GM19099 (cell line): ENCODE results near the gene MDFIC.

Experiments used
- POLR2A ChIP-seq: IDR thresholded peaks from 3 replicates; pipeline ENCODE4 v1.6.1; 2011; ENCODE audit warnings: low read depth; ENCODE audit not compliant: insufficient read length; ENCODE audit errors: extremely low read depth

Gene MDFIC

DNA sequence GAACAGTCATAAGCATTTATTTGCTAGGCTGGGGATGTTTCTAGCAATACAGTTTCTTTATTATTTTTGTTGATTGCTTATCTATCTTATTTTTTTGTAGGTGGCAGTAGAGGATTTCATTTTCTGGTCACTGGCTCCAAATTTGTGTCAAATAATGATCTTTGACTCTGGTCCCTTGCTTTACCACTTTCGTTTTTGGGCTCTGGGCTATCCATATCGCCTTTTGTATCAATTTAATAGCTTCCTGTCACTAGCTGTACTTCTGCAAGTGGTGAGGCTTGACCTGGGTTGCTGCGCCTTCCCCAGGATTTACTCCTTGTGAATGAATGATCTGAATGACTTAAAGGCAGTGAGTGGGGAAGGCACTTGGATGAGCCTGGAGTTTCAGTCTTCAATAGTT is 48.4 kb downstream of the MDFIC start:
- TF ChIP-seq POLR2A: no peak

DNA sequence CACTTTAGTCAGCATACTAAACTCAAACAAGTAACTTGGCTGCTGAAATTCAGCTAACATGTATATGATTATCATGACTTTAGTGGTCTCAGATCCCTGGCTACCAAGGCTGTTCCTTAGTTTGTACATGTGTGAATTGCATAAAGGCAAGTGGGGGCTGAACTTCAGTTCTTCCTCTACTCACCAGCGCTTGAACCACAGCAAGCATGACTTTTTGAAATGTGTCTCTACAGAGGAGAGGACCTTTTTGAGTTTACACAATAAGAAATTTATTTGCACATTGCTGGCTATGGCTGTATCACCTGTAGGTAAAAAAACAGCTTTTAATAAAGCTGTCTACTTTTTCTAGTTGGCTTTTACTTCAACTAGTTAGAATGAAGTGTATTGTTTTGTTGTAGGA is 48.8 kb downstream of the MDFIC start:
- no peak for TF ChIP-seq POLR2A

DNA sequence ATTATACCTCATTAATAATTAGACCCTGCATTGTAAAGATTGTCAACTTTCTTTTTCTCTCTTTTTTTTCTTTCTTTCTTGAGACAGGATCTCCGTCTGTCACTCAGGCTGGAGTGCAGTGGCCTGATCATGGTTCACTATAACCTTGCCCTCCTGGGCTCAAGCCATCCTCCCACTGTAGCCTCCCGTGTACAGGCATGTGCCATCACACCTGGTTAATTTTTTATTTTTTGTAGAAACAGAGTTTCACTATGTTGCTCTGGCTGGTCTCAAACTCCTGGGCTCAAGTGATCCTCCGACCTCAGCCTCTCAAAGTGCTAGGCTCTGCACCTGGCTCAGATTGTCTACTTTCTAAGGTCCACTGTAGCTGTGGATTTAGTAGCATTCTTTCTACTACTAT is 50.7 kb downstream of the MDFIC start:
- TF ChIP-seq POLR2A: no peak

DNA sequence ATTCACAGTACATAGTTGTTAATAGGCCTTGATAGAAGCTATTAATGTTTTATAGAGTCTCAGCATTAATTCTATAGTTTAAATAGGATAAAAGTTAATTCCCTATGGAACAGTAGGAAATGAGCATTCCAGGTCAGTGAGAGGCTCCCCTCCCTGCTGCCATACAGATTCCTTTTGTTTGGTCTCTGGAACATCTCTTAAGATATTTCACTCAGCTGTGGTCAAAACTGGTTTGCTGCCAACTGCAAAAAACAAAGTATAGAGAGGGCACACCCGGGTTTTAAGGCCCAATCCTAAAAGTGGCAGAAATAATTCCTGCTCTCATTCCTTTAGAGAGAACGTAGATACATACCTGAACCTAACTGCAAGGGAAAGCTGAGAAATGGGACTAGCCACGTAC is 51.3 kb downstream of the MDFIC start:
- no peak for TF ChIP-seq POLR2A

DNA sequence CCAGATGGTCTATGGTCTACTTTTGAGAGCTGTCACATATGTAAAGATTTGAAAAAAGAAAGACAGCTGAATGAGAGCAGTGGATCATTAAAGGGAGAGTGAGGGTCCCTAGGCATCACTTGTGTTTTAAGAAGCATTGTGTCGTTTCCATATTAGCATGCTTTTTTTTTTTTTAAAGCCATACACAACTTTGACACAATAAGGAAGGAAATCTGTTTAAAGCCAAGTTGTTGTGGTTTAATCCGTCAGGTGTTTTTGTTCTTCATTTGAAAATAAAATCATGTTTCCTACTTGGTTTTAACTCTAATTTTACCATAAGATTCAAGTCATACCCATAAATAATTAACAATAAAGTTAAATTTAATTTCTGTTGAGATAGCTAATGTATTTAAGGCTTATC is 53.5 kb downstream of the MDFIC start:
- no peak for TF ChIP-seq POLR2A

DNA sequence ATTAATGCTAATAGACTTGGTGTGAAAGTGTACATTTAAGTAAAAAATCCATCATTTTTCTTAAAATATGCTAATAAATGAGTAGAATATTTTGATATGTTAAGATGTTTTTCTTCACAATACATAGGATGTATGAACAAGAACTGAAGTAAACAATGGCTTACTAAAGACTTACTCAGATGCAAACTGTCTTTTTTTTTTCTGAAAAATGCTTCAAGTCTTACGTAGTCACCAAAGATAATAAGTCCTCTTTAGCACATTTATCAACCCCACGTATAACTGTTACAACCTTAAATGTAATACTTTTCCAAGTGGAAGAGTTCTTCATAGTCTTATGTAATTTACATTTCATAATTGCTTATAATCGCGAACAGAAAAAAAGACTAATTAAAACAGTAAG is 54.8 kb downstream of the MDFIC start:
- no peak for TF ChIP-seq POLR2A

DNA sequence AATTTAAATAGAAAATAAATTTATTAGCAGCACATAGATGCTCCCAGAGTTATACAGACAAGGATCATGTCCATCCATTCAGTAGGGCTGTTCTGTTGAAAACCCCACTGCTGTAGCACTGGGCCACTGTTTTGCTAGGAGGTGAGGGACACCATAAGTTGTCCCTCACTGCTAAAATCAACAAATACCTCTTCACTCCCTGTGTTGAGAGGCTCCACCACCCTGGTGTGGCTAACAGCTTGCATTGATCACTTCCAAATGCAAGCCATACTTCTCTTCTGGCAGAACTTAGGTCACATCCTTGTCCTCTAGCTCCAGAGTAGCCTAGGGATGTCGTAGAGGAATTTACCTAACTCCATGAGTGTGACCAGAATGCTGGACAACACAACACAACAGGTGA is 55.4 kb downstream of the MDFIC start:
- TF ChIP-seq POLR2A: no peak

DNA sequence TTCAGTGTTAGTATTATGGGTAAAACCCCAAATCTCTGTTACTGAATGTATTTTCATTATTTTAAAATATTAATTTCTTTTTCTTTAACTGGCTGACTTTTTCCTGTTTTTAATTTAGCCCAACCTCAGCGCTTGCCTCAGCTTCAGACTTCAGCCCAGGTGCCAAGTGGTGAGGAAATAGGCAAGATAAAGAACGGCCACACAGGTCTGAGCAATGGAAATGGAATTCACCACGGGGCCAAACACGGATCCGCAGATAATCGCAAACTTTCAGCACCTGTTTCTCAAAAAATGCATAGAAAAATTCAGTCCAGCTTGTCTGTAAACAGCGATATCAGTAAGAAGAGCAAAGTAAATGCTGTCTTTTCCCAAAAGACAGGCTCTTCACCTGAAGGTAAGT is 57.5 kb downstream of the MDFIC start:
- no peak for TF ChIP-seq POLR2A

DNA sequence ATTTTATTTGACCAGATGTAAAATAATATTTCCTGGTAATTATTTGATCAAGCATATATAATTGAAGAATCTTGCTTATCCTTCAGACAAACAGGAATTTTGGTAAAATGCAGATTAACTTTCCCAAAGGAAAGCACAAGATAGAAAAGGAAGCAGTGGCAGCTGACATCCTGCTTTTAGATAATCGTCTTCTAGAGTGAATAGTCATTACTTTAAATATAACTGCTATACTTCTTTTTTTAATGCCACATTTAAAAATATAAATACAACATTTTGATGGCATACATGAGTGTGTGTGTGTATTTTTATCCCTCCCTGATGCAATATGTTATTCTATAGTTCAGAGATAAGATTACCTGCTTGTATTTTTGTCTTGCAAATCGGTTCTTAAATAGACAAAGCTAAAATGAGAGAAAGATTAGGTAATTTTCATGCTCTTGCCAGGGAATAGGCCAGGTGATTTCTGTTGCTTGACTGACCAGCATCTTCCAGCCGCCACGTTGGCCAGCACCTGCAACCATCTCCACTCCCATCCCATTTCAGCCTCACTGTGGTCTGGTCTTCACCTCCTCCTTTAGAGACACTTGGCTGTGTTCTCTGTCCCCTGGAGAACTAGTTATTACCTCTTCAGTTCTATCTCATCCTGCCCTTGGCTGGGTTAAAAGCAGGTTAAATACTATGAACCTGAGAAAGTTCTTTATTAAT is 58.1 kb downstream of the MDFIC start:
- TF ChIP-seq POLR2A: no peak

DNA sequence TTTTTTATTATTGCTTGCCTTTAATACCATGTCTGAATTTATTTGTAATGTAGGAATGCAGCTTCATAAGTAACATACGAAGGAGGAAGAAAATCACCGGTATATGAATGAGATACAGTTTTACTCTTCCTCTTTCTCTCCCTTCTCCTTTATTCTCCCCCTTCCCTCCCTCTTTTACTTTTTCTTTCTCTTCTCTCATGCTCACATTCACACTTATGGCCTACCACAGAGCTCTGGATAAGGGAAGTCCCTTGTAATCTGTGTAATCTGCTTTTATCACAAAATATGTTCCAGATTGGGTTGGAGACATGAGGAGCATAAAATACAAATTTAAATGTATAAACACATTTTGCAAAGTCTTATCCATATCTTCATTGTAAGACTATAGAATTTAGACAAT is 59.4 kb downstream of the MDFIC start:
- TF ChIP-seq POLR2A: no peak

DNA sequence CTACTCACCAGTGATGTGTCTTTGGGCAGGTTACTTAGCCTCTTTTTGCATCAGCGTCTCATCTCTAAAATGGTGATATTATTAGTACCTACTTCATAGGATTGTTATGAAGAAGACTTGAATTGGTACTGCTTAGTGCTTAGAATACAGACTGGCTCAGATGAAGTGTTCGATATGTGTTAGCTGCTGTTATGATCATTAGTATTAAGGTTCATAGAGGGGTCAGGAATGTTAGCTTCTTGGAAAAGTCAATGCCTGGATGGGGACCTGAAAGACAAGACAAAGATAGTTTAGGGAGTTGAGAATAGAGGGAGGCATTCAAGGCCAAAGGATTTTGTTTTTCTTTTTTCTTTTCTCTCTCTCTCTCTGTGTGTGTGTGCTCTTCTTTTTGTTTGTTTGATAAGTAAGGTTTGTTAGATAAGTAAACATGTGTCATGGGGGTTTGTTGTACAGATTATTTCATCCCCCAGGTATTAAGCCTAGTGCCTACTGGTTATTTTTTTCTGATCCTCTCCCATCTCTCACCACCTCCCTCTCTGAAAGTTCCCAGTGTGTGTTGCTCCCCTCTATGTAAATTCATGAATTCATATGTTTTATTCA is 63.3 kb downstream of the MDFIC start:
- no peak for TF ChIP-seq POLR2A

DNA sequence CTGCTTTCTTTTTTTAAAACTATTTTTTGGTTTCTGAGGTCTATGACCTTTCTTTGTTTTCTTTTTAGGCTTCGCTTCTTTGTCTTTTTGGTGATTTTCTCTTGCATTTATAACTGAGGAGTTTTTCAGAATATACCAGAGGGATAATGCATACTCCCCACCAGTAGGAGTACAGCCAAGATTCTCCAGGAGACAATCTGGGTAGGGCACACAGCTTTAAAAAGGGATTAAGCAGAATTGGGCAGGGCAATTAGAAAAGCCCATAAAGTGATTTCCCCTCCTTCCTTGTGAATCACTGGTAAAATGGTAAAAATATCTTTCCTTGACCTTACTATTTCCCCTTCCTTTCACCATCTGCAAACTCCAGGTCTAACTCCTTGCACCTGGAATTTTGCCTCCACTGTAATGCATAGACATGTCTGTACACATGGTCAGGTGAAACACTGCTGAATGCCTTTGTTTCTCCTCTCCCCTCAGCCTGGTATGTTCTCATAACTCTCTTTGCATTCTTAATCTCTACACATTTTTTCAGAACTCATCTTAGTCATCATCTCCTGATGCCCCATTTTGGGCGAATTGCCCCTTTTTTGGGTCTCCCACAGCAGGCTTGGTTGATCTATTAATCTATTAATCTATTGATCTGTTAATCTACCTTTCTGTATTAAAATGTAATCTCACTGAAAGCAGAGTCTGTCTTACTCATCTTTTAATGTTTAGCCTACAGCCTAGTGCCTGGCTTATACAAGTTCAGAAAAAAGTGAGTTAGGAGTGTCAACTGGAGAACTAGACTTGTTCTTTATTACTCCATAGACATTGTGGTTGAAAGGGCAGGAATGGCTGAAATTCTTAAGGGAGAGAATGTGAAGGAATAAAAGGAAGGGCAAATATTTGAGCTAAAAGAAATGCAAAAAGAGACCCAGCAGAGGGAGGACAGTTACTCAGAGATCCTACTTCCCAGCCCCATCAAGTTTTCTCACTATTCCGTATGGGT is 64.6 kb downstream of the MDFIC start:
- TF ChIP-seq POLR2A: no peak

DNA sequence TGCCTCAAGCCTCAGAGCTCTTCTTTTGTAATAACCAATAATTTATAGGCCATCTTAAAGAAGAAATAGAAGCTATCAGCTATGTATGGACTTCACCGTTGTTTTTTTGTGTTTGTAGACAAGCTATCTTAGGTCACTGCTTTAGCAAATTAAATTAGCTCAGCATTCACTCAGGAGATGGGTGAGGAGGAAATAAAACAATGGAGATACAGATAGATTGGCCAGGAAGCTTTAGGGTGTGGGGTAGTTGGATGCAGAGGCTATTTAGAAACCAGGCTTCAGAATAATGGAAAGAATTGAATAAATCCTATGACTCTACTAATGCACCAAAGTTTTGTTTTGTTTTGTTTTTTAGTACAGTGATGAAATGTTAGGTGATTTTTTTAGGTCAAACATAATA is 66.1 kb downstream of the MDFIC start:
- no peak for TF ChIP-seq POLR2A

DNA sequence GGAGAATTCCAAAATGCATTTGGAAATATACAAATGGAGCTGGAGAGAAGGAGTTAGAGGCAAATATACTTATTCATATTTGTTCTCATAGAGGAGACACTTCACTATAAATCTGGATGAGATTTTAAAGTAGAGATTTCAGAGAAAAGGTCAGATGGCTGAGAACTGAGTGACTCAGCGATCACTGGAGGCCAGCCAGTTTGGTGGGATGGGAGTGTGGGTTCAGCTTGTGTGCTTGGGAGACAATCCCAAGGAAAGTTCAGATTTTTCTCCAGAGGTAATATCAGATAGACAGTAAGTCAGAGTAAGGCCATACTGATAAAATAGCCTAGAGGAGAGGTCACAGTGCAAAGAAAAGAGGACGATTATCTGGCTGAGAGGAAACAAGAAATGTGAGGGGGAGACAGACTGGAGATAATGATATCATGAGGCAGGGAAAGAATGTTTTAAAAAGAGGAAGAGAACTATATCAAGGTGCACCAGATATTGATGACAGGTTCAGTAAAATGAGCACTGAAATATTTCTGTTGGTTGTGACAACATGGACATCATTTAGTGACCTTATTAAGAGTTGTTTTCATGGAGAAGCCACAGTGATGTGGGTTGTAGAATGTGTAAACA is 67.0 kb downstream of the MDFIC start:
- no peak for TF ChIP-seq POLR2A

DNA sequence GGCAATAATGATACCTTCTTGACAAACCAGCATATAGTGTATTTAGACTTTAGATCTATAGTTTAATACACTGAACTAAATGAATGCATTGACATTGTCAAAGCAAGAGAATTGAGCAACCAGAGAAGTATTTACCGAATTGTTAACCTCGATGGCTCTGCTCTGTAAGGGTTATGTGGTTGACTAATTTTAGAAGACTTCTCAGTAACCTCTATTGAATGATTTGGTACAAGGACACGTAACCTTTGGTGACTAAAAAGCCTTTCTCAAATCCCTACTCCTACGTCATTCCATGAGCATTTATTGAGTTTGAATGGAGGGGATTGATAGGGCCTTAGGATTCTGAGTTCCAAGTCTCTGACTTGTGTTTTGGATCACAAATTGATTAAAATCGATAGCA is 67.6 kb downstream of the MDFIC start:
- TF ChIP-seq POLR2A: no peak
